ENCODE measurements around the gene SLC38A10.

Gene SLC38A10

GRCh38 chr17:81221371-81221841, 73.7 kb downstream of the SLC38A10 start:
- Histone ChIP-seq H3K9me3 (ENCODE audit: control insufficient read depth, low read length) (no peaks in the 10 kb centered on the region), H3K4me3 (ENCODE audit: insufficient read depth, low read depth, low read length, poor library complexity, severe bottlenecking) (no peak overlapping the region), H3K36me3 (ENCODE audit: control insufficient read depth, insufficient read depth, low read length) (peaks cover 4% of the 10 kb centered on the region), H3K4me1 (ENCODE audit: control insufficient read depth, insufficient read depth, low read length, poor library complexity, severe bottlenecking) (peaks cover 19% of the 10 kb centered on the region), H3K27ac (ENCODE audit: insufficient read depth, low read length, poor library complexity, severe bottlenecking) (no peak overlapping the region), H3K27me3 (replicated peaks; ENCODE audit: control insufficient read depth, insufficient read depth, low read length, poor library complexity, severe bottlenecking) (no peaks in the 10 kb centered on the region)
- DNase-seq, result no peak

- Histone ChIP-seq H3K4me1 (ENCODE audit: control insufficient read depth, insufficient read depth, low read length, poor library complexity, severe bottlenecking) (peaks cover 19% of the 10 kb centered on the region), H3K4me3 (ENCODE audit: insufficient read depth, low read depth, low read length, poor library complexity, severe bottlenecking) (no peak overlapping the region), H3K27ac (ENCODE audit: insufficient read depth, low read length, poor library complexity, severe bottlenecking) (no peak overlapping the region), H3K27me3 (replicated peaks; ENCODE audit: control insufficient read depth, insufficient read depth, low read length, poor library complexity, severe bottlenecking) (no peaks in the 10 kb centered on the region), H3K36me3 (ENCODE audit: control insufficient read depth, insufficient read depth, low read length) (peaks cover 4% of the 10 kb centered on the region), H3K9me3 (ENCODE audit: control insufficient read depth, low read length) (no peaks in the 10 kb centered on the region)
- no peak for DNase-seq
Measured at GRCh38 chr17:81219476-81220180, 75.5 kb downstream of the SLC38A10 start.

- Histone ChIP-seq H3K4me1 (ENCODE audit: control insufficient read depth, insufficient read depth, low read length, poor library complexity, severe bottlenecking) (peaks cover 19% of the 10 kb centered on the region), H3K4me3 (ENCODE audit: insufficient read depth, low read depth, low read length, poor library complexity, severe bottlenecking) (no peak overlapping the region), H3K9me3 (ENCODE audit: control insufficient read depth, low read length) (no peaks in the 10 kb centered on the region), H3K27ac (ENCODE audit: insufficient read depth, low read length, poor library complexity, severe bottlenecking) (no peak overlapping the region), H3K27me3 (replicated peaks; ENCODE audit: control insufficient read depth, insufficient read depth, low read length, poor library complexity, severe bottlenecking) (no peaks in the 10 kb centered on the region), H3K36me3 (ENCODE audit: control insufficient read depth, insufficient read depth, low read length) (peaks cover 4% of the 10 kb centered on the region)
- DNase-seq, result no peak
Measured at GRCh38 chr17:81218991-81219390, 76.1 kb downstream of the SLC38A10 start.

GRCh38 chr17:81218459-81218858, 76.6 kb downstream of the SLC38A10 start:
- peaks cover 16% of the 10 kb centered on the region for H3K4me1 ChIP-seq (ENCODE audit: control insufficient read depth, insufficient read depth, low read length, poor library complexity, severe bottlenecking)
- no peaks in the 10 kb centered on the region for H3K9me3 ChIP-seq (ENCODE audit: control insufficient read depth, low read length)
- no peak overlapping the region for H3K4me3 ChIP-seq (ENCODE audit: insufficient read depth, low read depth, low read length, poor library complexity, severe bottlenecking)
- no peaks in the 10 kb centered on the region for H3K27me3 ChIP-seq (replicated peaks; ENCODE audit: control insufficient read depth, insufficient read depth, low read length, poor library complexity, severe bottlenecking)
- DNase-seq, result no peak
- peaks cover 4% of the 10 kb centered on the region for H3K36me3 ChIP-seq (ENCODE audit: control insufficient read depth, insufficient read depth, low read length)
- H3K27ac ChIP-seq (ENCODE audit: insufficient read depth, low read length, poor library complexity, severe bottlenecking), result no peak overlapping the region

- H3K9me3 ChIP-seq (ENCODE audit: control insufficient read depth, low read length), result no peaks in the 10 kb centered on the region
- peaks cover 4% of the 10 kb centered on the region for H3K36me3 ChIP-seq (ENCODE audit: control insufficient read depth, insufficient read depth, low read length)
- H3K4me1 ChIP-seq (ENCODE audit: control insufficient read depth, insufficient read depth, low read length, poor library complexity, severe bottlenecking), result peaks cover 11% of the 10 kb centered on the region
- H3K27me3 ChIP-seq (replicated peaks; ENCODE audit: control insufficient read depth, insufficient read depth, low read length, poor library complexity, severe bottlenecking), result no peaks in the 10 kb centered on the region
- H3K4me3 ChIP-seq (ENCODE audit: insufficient read depth, low read depth, low read length, poor library complexity, severe bottlenecking), result no peak overlapping the region
- H3K27ac ChIP-seq (ENCODE audit: insufficient read depth, low read length, poor library complexity, severe bottlenecking), result no peak overlapping the region
- no peak for DNase-seq
Measured at GRCh38 chr17:81217491-81217890, 77.6 kb downstream of the SLC38A10 start.

GRCh38 chr17:81213978-81214377, 81.1 kb downstream of the SLC38A10 start:
- Histone ChIP-seq H3K4me3 (ENCODE audit: insufficient read depth, low read depth, low read length, poor library complexity, severe bottlenecking) (no peak overlapping the region), H3K36me3 (ENCODE audit: control insufficient read depth, insufficient read depth, low read length) (no peaks in the 10 kb centered on the region), H3K27ac (ENCODE audit: insufficient read depth, low read length, poor library complexity, severe bottlenecking) (no peak overlapping the region), H3K9me3 (ENCODE audit: control insufficient read depth, low read length) (no peaks in the 10 kb centered on the region), H3K27me3 (replicated peaks; ENCODE audit: control insufficient read depth, insufficient read depth, low read length, poor library complexity, severe bottlenecking) (no peaks in the 10 kb centered on the region), H3K4me1 (ENCODE audit: control insufficient read depth, insufficient read depth, low read length, poor library complexity, severe bottlenecking) (no peaks in the 10 kb centered on the region)
- no peak for DNase-seq

- H3K27ac ChIP-seq (ENCODE audit: insufficient read depth, low read length, poor library complexity, severe bottlenecking), result no peak overlapping the region
- DNase-seq, result no peak
- no peaks in the 10 kb centered on the region for H3K36me3 ChIP-seq (ENCODE audit: control insufficient read depth, insufficient read depth, low read length)
- H3K27me3 ChIP-seq (replicated peaks; ENCODE audit: control insufficient read depth, insufficient read depth, low read length, poor library complexity, severe bottlenecking), result no peaks in the 10 kb centered on the region
- no peak overlapping the region for H3K4me3 ChIP-seq (ENCODE audit: insufficient read depth, low read depth, low read length, poor library complexity, severe bottlenecking)
- no peaks in the 10 kb centered on the region for H3K4me1 ChIP-seq (ENCODE audit: control insufficient read depth, insufficient read depth, low read length, poor library complexity, severe bottlenecking)
- H3K9me3 ChIP-seq (ENCODE audit: control insufficient read depth, low read length), result no peaks in the 10 kb centered on the region
Measured at GRCh38 chr17:81212365-81212764, 82.7 kb downstream of the SLC38A10 start.

GRCh38 chr17:81210868-81211267, 84.2 kb downstream of the SLC38A10 start:
- no peak for DNase-seq
- H3K27ac ChIP-seq (ENCODE audit: insufficient read depth, low read length, poor library complexity, severe bottlenecking), result no peak overlapping the region

GRCh38 chr17:81210466-81210865, 84.6 kb downstream of the SLC38A10 start:
- Histone ChIP-seq H3K4me3 (ENCODE audit: insufficient read depth, low read depth, low read length, poor library complexity, severe bottlenecking) (no peak overlapping the region), H3K27me3 (replicated peaks; ENCODE audit: control insufficient read depth, insufficient read depth, low read length, poor library complexity, severe bottlenecking) (no peaks in the 10 kb centered on the region), H3K4me1 (ENCODE audit: control insufficient read depth, insufficient read depth, low read length, poor library complexity, severe bottlenecking) (no peaks in the 10 kb centered on the region), H3K9me3 (ENCODE audit: control insufficient read depth, low read length) (no peaks in the 10 kb centered on the region), H3K27ac (ENCODE audit: insufficient read depth, low read length, poor library complexity, severe bottlenecking) (no peak overlapping the region), H3K36me3 (ENCODE audit: control insufficient read depth, insufficient read depth, low read length) (no peaks in the 10 kb centered on the region)
- DNase-seq, result no peak

More at GRCh38 chr17:81210868-81211267, 84.2 kb downstream of the SLC38A10 start:
- Histone ChIP-seq H3K27me3 (replicated peaks; ENCODE audit: control insufficient read depth, insufficient read depth, low read length, poor library complexity, severe bottlenecking) (no peaks in the 10 kb centered on the region), H3K4me3 (ENCODE audit: insufficient read depth, low read depth, low read length, poor library complexity, severe bottlenecking) (no peak overlapping the region), H3K36me3 (ENCODE audit: control insufficient read depth, insufficient read depth, low read length) (no peaks in the 10 kb centered on the region), H3K9me3 (ENCODE audit: control insufficient read depth, low read length) (no peaks in the 10 kb centered on the region), H3K4me1 (ENCODE audit: control insufficient read depth, insufficient read depth, low read length, poor library complexity, severe bottlenecking) (no peaks in the 10 kb centered on the region)

- H3K36me3 ChIP-seq (ENCODE audit: control insufficient read depth, insufficient read depth, low read length), result no peaks in the 10 kb centered on the region
- no peak overlapping the region for H3K4me3 ChIP-seq (ENCODE audit: insufficient read depth, low read depth, low read length, poor library complexity, severe bottlenecking)
- H3K4me1 ChIP-seq (ENCODE audit: control insufficient read depth, insufficient read depth, low read length, poor library complexity, severe bottlenecking), result no peaks in the 10 kb centered on the region
- no peaks in the 10 kb centered on the region for H3K27me3 ChIP-seq (replicated peaks; ENCODE audit: control insufficient read depth, insufficient read depth, low read length, poor library complexity, severe bottlenecking)
- DNase-seq, result no peak
- H3K27ac ChIP-seq (ENCODE audit: insufficient read depth, low read length, poor library complexity, severe bottlenecking), result no peak overlapping the region
- H3K9me3 ChIP-seq (ENCODE audit: control insufficient read depth, low read length), result no peaks in the 10 kb centered on the region
Measured at GRCh38 chr17:81209141-81209540, 86.0 kb downstream of the SLC38A10 start.

Measured in effector memory CD4-positive, alpha-beta T cell (primary cell).